Ovary (tissue), 10 donors: ENCODE measurements around the gene ZC3H10. TPM values are rescaled to one million over a fixed set of nuclear protein-coding genes. Genes with fewer than 3 reads are reported as not detected.
"Not testable (repeated sequence)": the region's sequence is repeated elsewhere in the genome, so short reads cannot be mapped to it uniquely, and the experiment has no call there.

Source experiments
- DNase-seq, 5 donors: peaks; one replicate each; pipeline ENCODE4 v3.0.0-alpha.2; 2019 to 2020
- H3K27ac ChIP-seq, 2 donors: fragments of 200-600 bp; one replicate each; pipeline versions ENCODE4 v1.5.1 to v1.8.0; 2019 to 2022
- H3K27me3 ChIP-seq: fragments of 200-600 bp; one replicate; pipeline ENCODE4 v1.8.0; 2022
- H3K36me3 ChIP-seq: fragments of 200-600 bp; sonication (generic); one replicate; pipeline ENCODE4 v1.5.1; 2019
- H3K4me1 ChIP-seq: one replicate; pipeline ENCODE4 v1.8.1; 2013; ENCODE audit warnings: mild to moderate bottlenecking, moderate library complexity; ENCODE audit not compliant: insufficient read depth
- H3K4me3 ChIP-seq: fragments of 200-600 bp; sonication (generic); one replicate; pipeline ENCODE4 v1.5.1; 2017
- H3K9me3 ChIP-seq, 2 donors: fragments of 200-600 bp in 1 of 2; sonication (generic) in 1 of 2; one replicate each; pipeline versions ENCODE4 v1.5.1 to v1.8.1; 2013 to 2019; ENCODE audit warnings: mild to moderate bottlenecking in 1 of 2, moderate library complexity in 1 of 2
- EP300 ChIP-seq: sonication (generic); formaldehyde crosslinking; IDR thresholded peaks from one replicate; pipeline ENCODE4 v1.6.1; 2017; ENCODE audit warnings: antibody characterized with exemption
- POLR2A ChIP-seq: fragments of 450-650 bp; IDR thresholded peaks from one replicate; pipeline ENCODE4 v1.6.1; 2017; ENCODE audit warnings: antibody characterized with exemption, mild to moderate bottlenecking, moderate library complexity
- WGBS, 3 donors: extraction: QIAGEN DNeasy Blood & Tissue Kit in 1 of 3; methylation state at CpG; one replicate each; pipeline versions ENCODE4 v1.1.5 to v1.1.7; 2013 to 2017; 5-methylcytosine and 5-hydroxymethylcytosine counted together
- intact Hi-C, 4 donors: fragments of 100-400 bp; cut with DNase I; formaldehyde crosslinking; loops; one replicate each; pipeline versions ENCODE4 v1.11.0 to v1.15.1; 2022 to 2023
- long read RNA-seq, 3 donors: library from polyadenylated mRNA in 2 of 3; unstranded in 2 of 3; transcript quantifications; one replicate each; pipeline ENCODE4 v2.0.0 and lab custom pipeline, GENCODE V29; 2021 to 2026
- polyA plus RNA-seq, 2 donors: library from polyadenylated mRNA; stranded (reverse); fragments of 200-250 nt in 1 of 2; fragments of 350-450 nt in 1 of 2; fragmentation: Illumina TruSeq in 1 of 2; extraction: RNeasy Lipid Tissue Mini Kit (QIAGEN cat#74804) in 1 of 2; gene quantifications; one replicate each; pipeline ENCODE4 v1.2.3, GENCODE V29; 2013 to 2014
- total RNA-seq, 7 donors: library from RNA; depleted of rRNA in 2 of 7; stranded (reverse); fragments of >200 nt in 2 of 7; fragmentation: NEBNext Ultra II Directional in 3 of 7; extraction: Animal tissue kit (Norgen Biotek cat#: 25700) in 3 of 7; gene quantifications; one replicate each; pipeline versions ENCODE4 v1.1.0 to v1.2.4, GENCODE V29; 2016 to 2023
- TF ChIP-seq, protein P1 (sequence below), 3 donors: fragments of 450-650 bp in 2 of 3; fragments of 200-600 bp in 1 of 3; IDR thresholded peaks; one replicate each; pipeline versions ENCODE4 v1.5.1 to v1.8.0; 2016 to 2022; ENCODE audit warnings: antibody characterized with exemption in 3 of 3, mild to moderate bottlenecking in 1 of 3
- donor health status: DM: no; HTN: no; CAD: no; lungs with moderate emphysema.
- donor health status: DM: no; HTN: no; CAD: no.
- donor health status: Bipolar disorder and iron deficiency.
- donor health status: DM: yes; HTN: yes; CAD: no.
- donor health status: DM: no; HTN: no; CAD: no.
- donor health status: DM: yes; HTN: yes; CAD: no.

Gene ZC3H10, protein sequence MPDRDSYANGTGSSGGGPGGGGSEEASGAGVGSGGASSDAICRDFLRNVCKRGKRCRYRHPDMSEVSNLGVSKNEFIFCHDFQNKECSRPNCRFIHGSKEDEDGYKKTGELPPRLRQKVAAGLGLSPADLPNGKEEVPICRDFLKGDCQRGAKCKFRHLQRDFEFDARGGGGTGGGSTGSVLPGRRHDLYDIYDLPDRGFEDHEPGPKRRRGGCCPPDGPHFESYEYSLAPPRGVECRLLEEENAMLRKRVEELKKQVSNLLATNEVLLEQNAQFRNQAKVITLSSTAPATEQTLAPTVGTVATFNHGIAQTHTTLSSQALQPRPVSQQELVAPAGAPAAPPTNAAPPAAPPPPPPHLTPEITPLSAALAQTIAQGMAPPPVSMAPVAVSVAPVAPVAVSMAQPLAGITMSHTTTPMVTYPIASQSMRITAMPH
- total RNA-seq (10 to 100 TPM in 4 of 7 donors, 1 to 10 TPM in 3; 1.8 to 14.7 (median 10.7) TPM), polyA plus RNA-seq (1 to 10 TPM; 4.4 to 5.2 TPM)
- long read RNA-seq, donor 1, full-length matches to known transcripts = 111 of 116 reads
- long read RNA-seq, donor 1, partial matches to known transcripts = 3 of 116 reads
- long read RNA-seq, donor 1, other reads (novel, unspliced or antisense) = 2 of 116 reads
- long read RNA-seq, donor 2, full-length matches to known transcripts = 6 of 6 reads
- long read RNA-seq, donor 2, partial matches to known transcripts = 0 of 6 reads
- long read RNA-seq, donor 2, other reads (novel, unspliced or antisense) = 0 of 6 reads
- long read RNA-seq, donor 3, full-length matches to known transcripts = 27 of 30 reads
- long read RNA-seq, donor 3, partial matches to known transcripts = 2 of 30 reads
- long read RNA-seq, donor 3, other reads (novel, unspliced or antisense) = 1 of 30 reads

GRCh38 chr12:56117778-56118687, at the start of gene ZC3H10:
TSS of gene ZC3H10 (plus strand) at chr12:56118266. CDS start at chr12:56120563, 2,297 bp downstream.
- intact Hi-C loops = loop anchor here in 2 of 4 donors (2.0 kb wide), 2 partner anchors 73 to 107 kb away; partner anchors contain the start of gene NABP2 (in 1 of the 2)
- H3K27me3 ChIP-seq = no peaks in the 10 kb centered on the region
- H3K36me3 ChIP-seq = no peaks in the 10 kb centered on the region
- peak; percentile 89 for TF ChIP-seq EP300
- TF ChIP-seq, protein P1, sequence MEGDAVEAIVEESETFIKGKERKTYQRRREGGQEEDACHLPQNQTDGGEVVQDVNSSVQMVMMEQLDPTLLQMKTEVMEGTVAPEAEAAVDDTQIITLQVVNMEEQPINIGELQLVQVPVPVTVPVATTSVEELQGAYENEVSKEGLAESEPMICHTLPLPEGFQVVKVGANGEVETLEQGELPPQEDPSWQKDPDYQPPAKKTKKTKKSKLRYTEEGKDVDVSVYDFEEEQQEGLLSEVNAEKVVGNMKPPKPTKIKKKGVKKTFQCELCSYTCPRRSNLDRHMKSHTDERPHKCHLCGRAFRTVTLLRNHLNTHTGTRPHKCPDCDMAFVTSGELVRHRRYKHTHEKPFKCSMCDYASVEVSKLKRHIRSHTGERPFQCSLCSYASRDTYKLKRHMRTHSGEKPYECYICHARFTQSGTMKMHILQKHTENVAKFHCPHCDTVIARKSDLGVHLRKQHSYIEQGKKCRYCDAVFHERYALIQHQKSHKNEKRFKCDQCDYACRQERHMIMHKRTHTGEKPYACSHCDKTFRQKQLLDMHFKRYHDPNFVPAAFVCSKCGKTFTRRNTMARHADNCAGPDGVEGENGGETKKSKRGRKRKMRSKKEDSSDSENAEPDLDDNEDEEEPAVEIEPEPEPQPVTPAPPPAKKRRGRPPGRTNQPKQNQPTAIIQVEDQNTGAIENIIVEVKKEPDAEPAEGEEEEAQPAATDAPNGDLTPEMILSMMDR (IDR thresholded peaks at IDR 0.05) = peak; percentile 25 to 83 (median 79)
- peak; percentile 98 for TF ChIP-seq POLR2A
- H3K27ac ChIP-seq = peak within 1 kb of the TSS; percentile 91 to 92
- peak within 1 kb of the TSS; percentile 77 for H3K4me3 ChIP-seq
- peaks cover 2% of the 10 kb centered on the region for H3K4me1 ChIP-seq
- 0 to 1% (median 1%) methylated on average over 60 to 61 of the region's 61 CpGs for WGBS, 3 donors
- H3K9me3 ChIP-seq = no peaks in the 10 kb centered on the region
- peak; percentile 96 to 99 (median 98) for DNase-seq

DNA sequence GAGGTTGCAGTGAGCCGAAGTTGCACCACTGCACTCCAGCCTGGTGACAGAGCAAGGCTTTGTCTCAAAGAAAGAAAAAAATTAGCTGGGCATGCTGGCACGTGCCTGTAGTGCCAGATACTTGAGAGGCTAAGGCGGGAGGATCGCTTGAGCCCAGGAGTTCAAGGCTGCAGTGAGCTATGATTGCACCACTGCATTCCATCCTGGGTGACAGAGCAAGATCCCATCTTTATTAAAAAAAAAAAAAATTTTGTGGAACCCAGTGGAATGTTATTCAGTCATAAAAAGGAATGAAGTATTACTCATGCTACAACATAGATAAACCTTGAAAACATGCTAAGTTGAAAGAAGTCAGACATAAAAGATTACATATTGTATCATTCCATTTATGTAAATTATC, 46.4 kb upstream of the ZC3H10 start:
- 49 to 68% (median 55%) methylated on average over 4 of the region's 4 CpGs for WGBS, 3 donors
- H3K4me3 ChIP-seq = no peak overlapping the region
- no peak for TF ChIP-seq POLR2A
- TF ChIP-seq, protein P1 (IDR thresholded peaks at IDR 0.05) = no peak
- no peak for TF ChIP-seq EP300
- H3K27ac ChIP-seq = no peak overlapping the region
- no peaks in the 10 kb centered on the region for H3K27me3 ChIP-seq
- intact Hi-C loops = no loop called here
- no peak for DNase-seq
- H3K4me1 ChIP-seq = no peaks in the 10 kb centered on the region
- no peaks in the 10 kb centered on the region for H3K36me3 ChIP-seq
- H3K9me3 ChIP-seq = no peaks in the 10 kb centered on the region

DNA sequence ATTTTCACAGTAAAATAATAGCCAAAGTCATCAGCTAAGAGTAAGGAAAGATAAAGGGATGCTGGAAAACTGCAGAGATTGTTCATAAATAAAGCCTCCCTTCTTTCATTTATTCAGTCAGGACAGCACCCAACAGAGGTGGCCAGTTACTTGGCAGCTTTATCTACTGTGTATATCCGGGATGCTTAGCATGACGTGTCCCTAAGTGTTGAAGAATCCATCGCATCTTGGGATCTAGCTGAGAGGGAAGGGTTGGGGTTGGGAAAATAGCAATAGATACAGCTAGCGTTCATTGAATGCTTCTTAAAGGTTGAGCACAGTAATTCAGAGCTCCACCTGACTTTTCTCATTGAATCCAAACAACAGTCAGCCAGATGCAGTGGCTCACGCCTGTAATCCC, 43.7 kb upstream of the ZC3H10 start:
- Histone ChIP-seq H3K27me3 (no peaks in the 10 kb centered on the region), H3K36me3 (no peaks in the 10 kb centered on the region), H3K4me1 (peaks cover 2% of the 10 kb centered on the region), H3K27ac (no peak overlapping the region), H3K4me3 (no peak overlapping the region), H3K9me3 (no peaks in the 10 kb centered on the region)
- DNase-seq = no peak
- TF ChIP-seq POLR2A (no peak), EP300 (no peak)
- TF ChIP-seq, protein P1 (IDR thresholded peaks at IDR 0.05) = no peak
- 77 to 81% (median 79%) methylated on average over 5 of the region's 5 CpGs for WGBS, 3 donors
- intact Hi-C loops = no loop called here

DNA sequence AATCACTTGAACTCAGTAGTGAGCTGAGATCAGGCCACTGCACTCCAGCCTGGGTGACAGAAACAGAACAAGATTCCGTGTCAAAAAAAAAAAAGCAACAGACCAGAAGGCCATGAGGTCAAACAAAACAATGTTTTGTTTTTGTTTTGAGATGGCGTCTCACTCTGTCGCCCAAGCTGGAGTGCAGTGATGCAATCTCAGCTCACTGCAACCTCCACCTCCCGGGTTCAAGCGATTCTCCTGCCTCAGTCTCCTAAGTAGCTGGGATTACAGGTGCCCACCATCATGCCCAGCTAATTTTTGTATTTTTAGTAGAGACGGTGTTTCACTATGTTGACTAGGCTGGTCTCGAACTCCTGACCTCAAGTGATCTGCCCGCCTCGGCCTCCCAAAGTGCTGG, 40.1 kb upstream of the ZC3H10 start:
- 67 to 77% (median 68%) methylated on average over 9 of the region's 9 CpGs for WGBS, 3 donors
- not testable (repeated sequence) for H3K9me3 ChIP-seq, H3K27ac ChIP-seq

More for the DNA sequence above, 40.1 kb upstream of the ZC3H10 start:
- H3K27me3 ChIP-seq, H3K4me1 ChIP-seq, intact Hi-C loops, H3K4me3 ChIP-seq, H3K36me3 ChIP-seq, DNase-seq: not testable (repeated sequence)
